ENCODE results near the gene SHMT2. TPM values are rescaled to one million over a fixed set of nuclear protein-coding genes. Genes with fewer than 3 reads are reported as not detected.

Gene SHMT2
- polyA plus RNA-seq, 3 donors from 2014 or later, result 43.1 to 50.8 (median 49.3) TPM

GRCh38 chr12:57220770-57221168 is 8.7 kb upstream of the SHMT2 start:
- Mint-ChIP-seq H3K4me1 (peaks cover 51 to 58% of the 10 kb centered on the region in 2 donors), H3K9me3 (no peaks in the 10 kb centered on the region), H3K27me3 (ENCODE audit: low read depth in 3 of 3) (peaks cover 39 to 55% (median 54%) of the 10 kb centered on the region in 3 donors), H3K4me3 (peak overlapping the region in 1 of 5 donors; percentile 40), H3K27ac (peak overlapping the region in 3 of 6 donors; percentile 50 to 82 (median 80)), H3K36me3 (no peaks in the 10 kb centered on the region)
- no peak for DNase-seq

- H3K27me3 Mint-ChIP-seq (ENCODE audit: low read depth in 3 of 3), result peaks cover 39 to 57% (median 56%) of the 10 kb centered on the region in 3 donors
- H3K36me3 Mint-ChIP-seq, result no peaks in the 10 kb centered on the region
- peak overlapping the region in 4 of 5 donors; percentile 6 to 65 (median 51) for H3K4me3 Mint-ChIP-seq
- H3K9me3 Mint-ChIP-seq, result no peaks in the 10 kb centered on the region
- H3K27ac Mint-ChIP-seq, result peak overlapping the region in 5 of 6 donors; percentile 75 to 93 (median 83)
- no peak for DNase-seq
- H3K4me1 Mint-ChIP-seq, result peaks cover 53 to 57% of the 10 kb centered on the region in 2 donors
These were observed 8.2 kb upstream of the SHMT2 start for GRCh38 chr12:57221169-57221917.

- H3K36me3 Mint-ChIP-seq, result no peaks in the 10 kb centered on the region
- H3K9me3 Mint-ChIP-seq, result no peaks in the 10 kb centered on the region
- H3K4me1 Mint-ChIP-seq, result peaks cover 57 to 58% of the 10 kb centered on the region in 2 donors
- peak overlapping the region in 5 of 6 donors; percentile 74 to 93 (median 80) for H3K27ac Mint-ChIP-seq
- H3K4me3 Mint-ChIP-seq, result peak overlapping the region; percentile 54 to 75 (median 71)
- H3K27me3 Mint-ChIP-seq (ENCODE audit: low read depth in 3 of 3), result peaks cover 40 to 58% (median 56%) of the 10 kb centered on the region in 3 donors
- no peak for DNase-seq
These were observed 7.0 kb upstream of the SHMT2 start for GRCh38 chr12:57222286-57223190.

- H3K36me3 Mint-ChIP-seq, result no peaks in the 10 kb centered on the region
- H3K9me3 Mint-ChIP-seq, result no peaks in the 10 kb centered on the region
- H3K27ac Mint-ChIP-seq, result peak overlapping the region; percentile 12 to 93 (median 76)
- peak overlapping the region; percentile 54 to 75 (median 71) for H3K4me3 Mint-ChIP-seq
- H3K27me3 Mint-ChIP-seq (ENCODE audit: low read depth in 3 of 3), result peaks cover 39 to 50% (median 50%) of the 10 kb centered on the region in 3 donors
- DNase-seq, result peak; percentile 92 to 93 (median 93)
- peaks cover 53 to 59% of the 10 kb centered on the region in 2 donors for H3K4me1 Mint-ChIP-seq
These were observed 6.0 kb upstream of the SHMT2 start for GRCh38 chr12:57223191-57224165.

GRCh38 chr12:57224278-57224972 is 5.1 kb upstream of the SHMT2 start:
- DNase-seq, result no peak
- Mint-ChIP-seq H3K4me1 (peaks cover 61 to 68% of the 10 kb centered on the region in 2 donors), H3K36me3 (no peaks in the 10 kb centered on the region), H3K4me3 (peak overlapping the region in 4 of 5 donors; percentile 27 to 69 (median 44)), H3K27ac (peak overlapping the region in 3 of 6 donors; percentile 37 to 80 (median 53)), H3K9me3 (no peaks in the 10 kb centered on the region), H3K27me3 (ENCODE audit: low read depth in 3 of 3) (peaks cover 38 to 50% (median 48%) of the 10 kb centered on the region in 3 donors)

- Mint-ChIP-seq H3K36me3 (no peaks in the 10 kb centered on the region), H3K27ac (peak overlapping the region in 3 of 6 donors; percentile 22 to 75 (median 23)), H3K27me3 (ENCODE audit: low read depth in 3 of 3) (peaks cover 39 to 54% (median 46%) of the 10 kb centered on the region in 3 donors), H3K4me1 (peaks cover 68 to 75% of the 10 kb centered on the region in 2 donors), H3K4me3 (peak overlapping the region; percentile 35 to 69 (median 68)), H3K9me3 (no peaks in the 10 kb centered on the region)
- DNase-seq, result peak; percentile 58 to 66 (median 58)
These were observed 4.4 kb upstream of the SHMT2 start for GRCh38 chr12:57224973-57225679.

GRCh38 chr12:57225680-57226210 is 3.8 kb upstream of the SHMT2 start:
- H3K4me1 Mint-ChIP-seq, result peaks cover 72 to 81% of the 10 kb centered on the region in 2 donors
- DNase-seq, result no peak
- H3K4me3 Mint-ChIP-seq, result peak overlapping the region; percentile 35 to 68 (median 59)
- H3K9me3 Mint-ChIP-seq, result no peaks in the 10 kb centered on the region
- peaks cover 37 to 51% (median 45%) of the 10 kb centered on the region in 3 donors for H3K27me3 Mint-ChIP-seq (ENCODE audit: low read depth in 3 of 3)
- no peaks in the 10 kb centered on the region for H3K36me3 Mint-ChIP-seq
- H3K27ac Mint-ChIP-seq, result peak overlapping the region in 3 of 6 donors; percentile 22 to 75 (median 23)

GRCh38 chr12:57226588-57227314 is 2.8 kb upstream of the SHMT2 start:
- no peak for DNase-seq
- peaks cover 71 to 83% of the 10 kb centered on the region in 2 donors for H3K4me1 Mint-ChIP-seq
- no peaks in the 10 kb centered on the region for H3K9me3 Mint-ChIP-seq
- peaks cover 0 to 2% (median 0%) of the 10 kb centered on the region in 3 donors for H3K36me3 Mint-ChIP-seq
- no peak overlapping the region for H3K27ac Mint-ChIP-seq
- peak overlapping the region in 4 of 5 donors; percentile 16 to 70 (median 58) for H3K4me3 Mint-ChIP-seq
- H3K27me3 Mint-ChIP-seq (ENCODE audit: low read depth in 3 of 3), result peaks cover 29 to 46% (median 39%) of the 10 kb centered on the region in 3 donors

GRCh38 chr12:57227315-57228115 is 2.0 kb upstream of the SHMT2 start:
- Mint-ChIP-seq H3K27me3 (ENCODE audit: low read depth in 3 of 3) (peaks cover 29 to 42% (median 34%) of the 10 kb centered on the region in 3 donors), H3K4me1 (peaks cover 63 to 75% of the 10 kb centered on the region in 2 donors)

GRCh38 chr12:57229046-57229633 is 371 bp upstream of the SHMT2 start:
- Mint-ChIP-seq H3K9me3 (no peaks in the 10 kb centered on the region), H3K36me3 (peaks cover 10 to 21% (median 10%) of the 10 kb centered on the region in 3 donors), H3K4me1 (peaks cover 47 to 59% of the 10 kb centered on the region in 2 donors), H3K4me3 (peak overlapping the region; percentile 94 to 99 (median 96)), H3K27ac (peak overlapping the region; percentile 6 to 97 (median 92)), H3K27me3 (ENCODE audit: low read depth in 3 of 3) (peaks cover 20 to 29% (median 25%) of the 10 kb centered on the region in 3 donors)
- peak in 1 of 3 donors; percentile 56 for DNase-seq

More at GRCh38 chr12:57227315-57228115, 2.0 kb upstream of the SHMT2 start:
- Mint-ChIP-seq H3K36me3 (peaks cover 0 to 8% (median 0%) of the 10 kb centered on the region in 3 donors), H3K27ac (no peak overlapping the region), H3K4me3 (peak overlapping the region in 4 of 5 donors; percentile 14 to 63 (median 30)), H3K9me3 (no peaks in the 10 kb centered on the region)
- no peak for DNase-seq

Measured in immature natural killer cell (primary cell).